PFSK-1 (cell line): ENCODE data around the gene CNTNAP5.

Experiments
- FOXP2 ChIP-seq: optimal IDR thresholded peaks from 2 replicates; pipeline ENCODE3; 2011; ENCODE audit warnings: borderline replicate concordance, control low read depth, inconsistent platforms; ENCODE audit not compliant: insufficient read depth; ENCODE audit errors: extremely low read length, extremely low read depth
- POLR2AphosphoS5 ChIP-seq: IDR thresholded peaks from 2 replicates; pipeline ENCODE4 v1.6.1; 2012; ENCODE audit warnings: low read depth, mild to moderate bottlenecking, control low read depth, low read length, moderate library complexity
- REST ChIP-seq, 2 experiments: IDR thresholded peaks; 2 replicates each; pipeline versions ENCODE4 v1.6.1 to v1.8.0; 2011 to 2012; ENCODE audit warnings: low read depth in 2 of 2, low read length in 2 of 2, control low read depth in 1 of 2, inconsistent platforms in 1 of 2, mild to moderate bottlenecking in 1 of 2, moderate library complexity in 1 of 2; ENCODE audit not compliant: insufficient read depth in 1 of 2
- SIN3A ChIP-seq: IDR thresholded peaks from 2 replicates; pipeline ENCODE4 v1.6.1; 2012; ENCODE audit warnings: mild to moderate bottlenecking, low read length, moderate library complexity, borderline replicate concordance; ENCODE audit not compliant: insufficient read depth
- TAF1 ChIP-seq: IDR thresholded peaks from 2 replicates; pipeline ENCODE4 v1.6.1; 2012; ENCODE audit warnings: low read length, control low read depth, borderline replicate concordance; ENCODE audit not compliant: insufficient read depth

Gene CNTNAP5

GRCh38 chr2:124315221-124315880 is 290.3 kb downstream of the CNTNAP5 start:
- TF ChIP-seq SIN3A, result no peak
- TF ChIP-seq POLR2AphosphoS5, result no peak
- no peak for TF ChIP-seq TAF1
- no peak for TF ChIP-seq FOXP2
- TF ChIP-seq REST (IDR thresholded peaks at IDR 0.05; ENCODE audit: insufficient read depth in 1 of 2, low read depth in 2 of 2, low read length in 2 of 2), result no peak

GRCh38 chr2:124316133-124316532 is 291.0 kb downstream of the CNTNAP5 start:
- TF ChIP-seq SIN3A (no peak), POLR2AphosphoS5 (no peak), TAF1 (no peak), FOXP2 (no peak), REST (IDR thresholded peaks at IDR 0.05; ENCODE audit: insufficient read depth in 1 of 2, low read depth in 2 of 2, low read length in 2 of 2) (no peak)

DNA sequence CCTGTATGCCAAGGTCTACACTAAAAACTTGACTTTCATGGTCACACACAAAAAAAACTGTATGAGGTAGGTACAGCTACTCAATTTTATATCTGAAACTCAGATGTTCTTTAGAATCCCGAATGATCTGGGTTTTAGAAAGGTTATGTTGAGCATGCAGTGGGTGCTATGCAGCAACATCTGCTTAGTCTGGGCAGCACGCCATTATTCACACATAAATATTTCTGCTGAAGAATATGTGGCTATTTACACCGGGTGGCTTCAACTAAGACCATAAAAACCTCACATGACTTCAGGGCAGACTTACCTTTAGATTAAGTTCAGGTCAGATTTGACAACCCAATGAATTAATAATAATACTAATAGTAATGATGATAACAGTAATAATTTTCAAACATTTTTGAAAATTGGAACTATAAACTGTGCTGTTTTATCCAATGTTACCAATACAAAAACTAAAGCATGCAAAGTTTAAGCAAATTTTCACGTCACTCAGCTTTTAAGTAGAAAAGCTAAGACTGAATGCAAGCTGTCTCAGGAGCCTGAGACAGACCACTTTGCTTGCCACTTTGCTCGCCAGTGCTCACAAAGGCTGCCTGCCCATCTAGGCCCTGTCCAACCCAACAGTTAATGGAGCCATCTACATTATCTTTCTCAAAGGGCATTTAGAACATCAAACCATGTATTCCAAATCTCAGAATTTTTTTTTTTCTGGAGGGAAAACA is 292.0 kb downstream of the CNTNAP5 start:
- no peak for TF ChIP-seq TAF1
- TF ChIP-seq POLR2AphosphoS5, result no peak
- no peak for TF ChIP-seq FOXP2
- no peak for TF ChIP-seq REST (IDR thresholded peaks at IDR 0.05; ENCODE audit: insufficient read depth in 1 of 2, low read depth in 2 of 2, low read length in 2 of 2)
- no peak for TF ChIP-seq SIN3A

DNA sequence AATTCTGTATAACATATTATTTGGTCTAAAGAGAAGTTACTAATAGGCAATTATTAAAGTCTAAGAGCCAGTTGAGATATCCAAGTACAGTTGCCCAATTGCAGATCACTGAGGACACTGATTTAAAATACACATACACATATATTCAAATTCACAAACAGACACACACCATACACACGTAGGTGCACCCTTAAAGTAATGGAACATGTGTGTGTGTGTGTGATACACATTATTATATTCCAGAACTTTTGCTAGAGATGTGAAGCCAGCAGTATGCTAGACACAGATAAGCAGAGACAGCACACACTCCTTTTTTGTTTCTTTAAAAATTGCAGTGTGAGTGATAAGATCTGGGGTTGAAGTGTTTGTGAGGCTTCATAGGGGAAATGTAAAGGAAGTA is 292.5 kb downstream of the CNTNAP5 start:
- no peak for TF ChIP-seq POLR2AphosphoS5
- no peak for TF ChIP-seq FOXP2
- no peak for TF ChIP-seq TAF1
- TF ChIP-seq SIN3A, result no peak
- no peak for TF ChIP-seq REST (IDR thresholded peaks at IDR 0.05; ENCODE audit: insufficient read depth in 1 of 2, low read depth in 2 of 2, low read length in 2 of 2)

GRCh38 chr2:124318913-124319312 is 293.8 kb downstream of the CNTNAP5 start:
- TF ChIP-seq FOXP2, result no peak
